RKO (cell line): Measurements from ENCODE around the gene DUSP22.
A peak's percentile ranks its signal among the peaks of the same experiment; 100 is the strongest.
"Not testable (repeated sequence)": the region's sequence is repeated elsewhere in the genome, so short reads cannot be mapped to it uniquely, and the experiment has no call there.

Source experiments
- DNase-seq: peaks from one replicate; pipeline ENCODE4 v3.0.0-alpha.2; 2016; ENCODE audit warnings: low spot score

DUSP22 gene

GRCh38 chr6:325161-325860, 33.0 kb downstream of the DUSP22 start:
- not testable (repeated sequence) for DNase-seq

DNA sequence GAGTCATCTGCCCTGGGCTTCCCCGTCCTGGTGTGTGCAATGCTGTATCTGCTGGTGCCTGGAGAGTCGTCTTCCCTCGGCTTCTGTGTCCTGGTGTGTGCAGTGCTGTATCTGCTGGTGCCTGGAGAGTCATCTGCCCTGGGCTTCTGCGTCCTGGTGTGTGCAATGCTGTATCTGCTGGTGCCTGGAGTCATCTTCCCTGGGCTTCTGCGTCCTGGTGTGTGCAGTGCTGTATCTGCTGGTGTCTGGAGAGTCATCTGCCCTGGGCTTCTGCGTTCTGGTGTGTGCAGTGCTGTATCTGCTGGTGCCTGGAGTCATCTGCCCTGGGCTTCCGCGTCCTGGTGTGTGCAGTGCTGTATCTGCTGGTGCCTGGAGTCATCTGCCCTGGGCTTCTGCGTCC, 33.8 kb downstream of the DUSP22 start:
- not testable (repeated sequence) for DNase-seq

DNA sequence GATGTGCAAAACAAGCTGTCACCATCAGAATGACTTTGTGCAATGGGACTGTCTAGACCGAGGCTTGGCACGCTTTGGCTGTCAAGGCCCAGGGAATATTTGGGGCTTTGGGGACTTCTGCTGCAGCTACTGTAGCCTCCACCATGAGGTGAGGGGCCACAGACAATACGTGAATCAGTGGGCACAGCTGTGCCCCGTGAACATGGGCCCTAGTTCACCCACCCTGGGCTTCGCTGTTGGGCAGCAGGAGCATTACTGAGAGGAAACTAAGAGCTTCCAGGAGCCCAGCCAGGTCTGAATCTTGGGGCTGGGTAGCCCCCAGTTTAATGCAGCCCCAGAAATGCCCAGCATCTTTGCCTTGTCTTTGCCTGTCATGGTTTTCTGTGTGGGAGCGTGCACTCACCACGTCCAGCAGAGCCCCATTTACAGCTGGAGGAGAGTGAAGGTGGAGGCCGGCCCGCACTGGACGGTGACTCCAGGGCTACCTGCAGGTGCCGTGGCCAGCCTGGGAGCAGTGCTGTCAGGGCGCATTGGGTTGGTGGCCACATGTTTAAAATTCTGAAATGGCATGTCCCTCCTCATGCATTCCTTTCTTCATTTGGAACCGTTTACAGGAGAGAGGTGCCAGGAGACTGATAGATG, 34.7 kb downstream of the DUSP22 start:
- DNase-seq = no peak

DNA sequence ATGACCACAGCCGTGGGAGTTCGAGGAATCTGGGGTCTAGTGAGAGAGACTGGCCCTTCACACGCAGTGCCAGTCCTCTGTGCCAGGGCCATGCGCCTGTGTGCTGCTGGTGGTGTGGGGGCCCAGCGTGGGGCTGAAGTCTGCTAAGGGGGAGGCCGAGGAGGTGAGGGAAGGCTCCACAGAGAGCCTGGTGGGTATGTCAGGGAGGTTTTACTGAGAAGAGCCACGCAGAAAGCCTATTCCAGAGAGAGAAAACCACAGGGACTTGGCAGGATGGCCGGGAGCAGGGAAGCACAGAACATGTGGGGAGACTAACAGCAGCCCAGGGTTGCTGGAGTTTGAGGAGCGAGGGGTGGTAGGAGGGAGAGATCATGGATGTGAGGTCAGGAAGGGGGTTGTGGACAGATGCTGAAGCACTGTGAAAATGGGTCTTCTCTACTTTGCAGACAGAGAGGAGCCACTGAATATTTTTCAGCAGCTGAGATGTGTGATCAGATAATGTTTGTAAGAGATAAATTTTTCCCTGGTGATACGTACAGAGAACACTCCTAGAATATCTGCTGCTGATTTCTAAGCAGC, 35.3 kb downstream of the DUSP22 start:
- no peak for DNase-seq

GRCh38 chr6:328136-328670, 35.9 kb downstream of the DUSP22 start:
- peak; percentile 32 for DNase-seq

DNA sequence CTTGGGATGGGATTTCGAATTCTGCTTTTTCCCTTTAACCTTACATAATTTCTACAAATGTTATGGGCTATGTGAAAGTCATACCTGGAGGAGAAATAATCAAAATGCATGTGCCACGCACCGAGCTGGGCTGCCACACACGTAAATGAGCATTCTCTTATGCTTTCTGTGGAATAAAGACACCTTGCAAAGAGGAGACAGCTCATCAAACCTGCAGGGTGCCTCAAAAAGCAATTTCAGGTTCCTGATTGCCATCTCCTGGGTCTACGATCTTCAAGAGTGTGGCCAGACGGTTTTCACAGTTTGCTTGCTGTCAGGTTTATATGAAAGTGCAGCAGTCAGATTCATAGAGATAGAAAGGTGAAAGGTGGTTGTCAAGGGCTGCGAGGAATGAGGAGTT, 36.6 kb downstream of the DUSP22 start:
- DNase-seq = no peak

GRCh38 chr6:329888-330691, 37.8 kb downstream of the DUSP22 start:
- DNase-seq = no peak

- DNase-seq = no peak
These were observed 38.7 kb downstream of the DUSP22 start for GRCh38 chr6:330948-331347.

- no peak for DNase-seq
These were observed 39.6 kb downstream of the DUSP22 start for GRCh38 chr6:331622-332521.

DNA sequence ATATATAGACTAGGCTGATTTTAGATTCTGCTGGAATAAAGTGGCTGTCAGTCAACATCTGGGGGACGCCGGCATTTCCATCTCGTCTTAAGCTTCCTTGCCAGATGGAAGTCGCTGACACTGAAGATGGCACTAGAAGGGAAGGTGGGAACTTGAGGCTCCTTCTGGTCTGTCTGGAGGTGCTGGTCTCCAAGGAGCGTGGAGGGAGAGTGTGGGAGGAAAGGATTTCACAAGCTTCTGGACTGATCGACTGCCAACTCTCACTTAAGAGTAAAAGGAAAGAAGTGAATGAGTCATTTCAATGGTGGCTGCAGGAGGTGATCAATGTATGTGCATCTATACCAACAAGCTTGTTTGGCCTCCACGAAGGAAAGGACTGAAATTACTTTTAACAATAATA, 40.4 kb downstream of the DUSP22 start:
- DNase-seq = no peak

- DNase-seq = no peak
These were observed 41.2 kb downstream of the DUSP22 start for GRCh38 chr6:333379-334002.

DNA sequence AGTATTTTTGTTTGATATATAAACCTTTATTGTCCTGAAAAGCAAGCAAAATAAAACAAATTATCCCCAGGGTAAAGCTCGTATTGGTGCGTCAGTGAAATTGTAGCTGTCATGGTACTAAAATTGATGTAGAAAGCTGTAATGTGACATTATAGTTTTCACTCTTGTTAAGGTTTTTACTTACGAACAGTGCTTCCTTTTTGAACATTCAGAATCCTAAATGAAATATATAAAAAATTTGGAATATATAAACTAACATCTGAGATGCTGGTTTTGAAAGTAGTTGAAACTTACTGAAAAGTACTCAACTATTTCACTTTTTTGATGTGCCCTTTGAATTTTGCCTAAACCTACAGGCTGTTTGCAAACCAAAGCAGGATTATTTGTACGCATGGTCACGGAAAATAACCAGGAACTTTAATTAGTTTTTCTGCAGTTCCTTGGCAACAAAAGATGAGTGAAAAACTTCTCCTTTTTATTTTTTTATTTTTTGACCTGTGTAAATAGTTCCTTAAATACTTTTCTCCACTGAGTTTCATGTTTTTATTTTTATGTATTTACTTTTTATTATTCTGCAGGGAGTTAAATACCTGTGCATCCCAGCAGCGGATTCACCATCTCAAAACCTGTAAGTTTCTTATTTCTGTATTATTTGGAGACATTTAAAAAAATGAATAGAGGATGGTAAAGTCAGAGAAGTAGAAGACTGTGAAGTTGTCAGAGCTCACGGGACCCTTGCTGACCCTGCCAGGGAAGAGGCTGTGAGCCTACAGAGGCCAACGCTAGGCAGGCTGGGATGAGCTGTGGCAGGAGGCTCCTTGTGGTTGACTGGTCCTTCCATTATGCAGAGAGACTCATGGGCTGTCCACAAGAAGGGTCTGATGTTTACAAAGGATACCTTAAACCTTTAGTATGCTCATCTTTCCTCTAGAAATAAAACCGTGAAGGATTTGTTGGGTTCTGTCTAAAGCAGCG, 42.5 kb downstream of the DUSP22 start:
- no peak for DNase-seq

DNA sequence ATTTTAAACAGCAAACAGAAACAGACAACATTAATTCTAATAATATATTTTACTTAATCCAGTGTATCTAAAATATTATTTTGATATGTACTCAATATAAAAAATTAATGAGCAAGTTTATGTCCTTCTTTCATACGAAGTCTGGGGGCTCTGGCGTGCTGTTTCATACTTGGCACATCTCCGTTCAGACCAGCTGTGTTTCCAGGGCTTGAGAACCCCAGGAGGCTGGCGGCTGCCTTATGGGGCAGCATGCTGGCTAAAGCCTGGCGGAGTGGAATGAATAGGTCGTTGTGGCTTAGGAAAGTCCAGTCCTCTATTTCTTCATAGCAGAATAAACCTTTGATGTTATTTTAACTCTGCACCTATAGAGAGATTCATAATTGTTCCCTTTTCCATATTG, 43.3 kb downstream of the DUSP22 start:
- no peak for DNase-seq

- no peak for DNase-seq
These were observed 44.1 kb downstream of the DUSP22 start for GRCh38 chr6:336159-337114.

DNA sequence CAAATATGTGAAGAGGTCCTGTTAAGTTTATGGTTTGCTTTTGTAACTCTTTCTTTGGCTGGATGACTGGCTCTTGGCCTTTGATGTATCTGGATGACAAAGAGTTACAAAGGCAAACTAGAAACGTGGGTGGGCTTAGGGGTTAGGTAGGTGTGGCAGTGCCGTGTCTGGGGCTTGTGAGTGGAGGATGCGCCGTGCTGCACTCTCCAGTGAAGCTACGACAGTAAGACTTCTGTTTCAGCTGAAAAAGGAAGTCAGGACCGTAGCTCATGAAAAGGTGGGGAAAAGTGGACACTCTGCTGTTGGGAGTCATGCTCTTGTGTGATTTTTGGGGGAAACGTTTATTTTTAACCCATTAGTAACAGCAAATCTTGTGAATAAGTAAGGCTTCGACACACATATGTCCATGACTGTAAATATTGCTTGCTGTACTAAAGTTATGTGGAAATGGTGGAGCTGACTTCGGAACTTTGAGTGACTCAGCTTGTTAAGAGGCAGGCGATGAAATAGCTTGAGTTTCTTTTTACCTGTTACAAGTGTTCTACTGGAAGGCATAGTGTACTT, 45.6 kb downstream of the DUSP22 start:
- DNase-seq = no peak

- no peak for DNase-seq
These were observed 46.6 kb downstream of the DUSP22 start for GRCh38 chr6:338815-339262.

DNA sequence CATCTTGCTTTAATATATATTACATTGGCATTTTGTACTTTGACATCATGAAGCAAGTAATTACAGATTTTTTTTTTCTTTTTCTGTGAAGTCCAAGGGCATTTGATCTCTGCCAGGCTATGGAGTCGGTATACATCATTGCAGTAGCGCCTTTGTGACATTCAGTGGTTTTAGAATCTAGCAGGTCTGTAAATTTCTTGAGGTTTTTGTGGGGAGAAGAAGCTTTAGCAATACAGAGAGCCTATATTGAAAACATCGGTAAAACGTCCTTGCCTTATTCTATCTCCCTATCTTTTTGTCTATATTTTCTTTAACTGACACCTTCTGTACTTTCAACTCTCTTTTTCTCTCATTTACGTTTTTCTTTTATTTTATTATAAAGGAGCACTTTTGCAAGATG, 47.2 kb downstream of the DUSP22 start:
- no peak for DNase-seq
